Peyer's patch (tissue), 4 donors: ENCODE measurements around the gene ZNF462.

Source experiments
- CTCF ChIP-seq, 6 experiments: fragments of 450-650 bp in 4 of 6; fragments of 200-600 bp in 2 of 6; sonication (generic) in 1 of 6; IDR thresholded peaks; one replicate each; pipeline ENCODE4 v1.5.1; 2017 to 2019; ENCODE audit warnings: antibody characterized with exemption in 6 of 6, mild to moderate bottlenecking in 3 of 6, moderate library complexity in 1 of 6
- POLR2A ChIP-seq, 2 donors: fragments of 450-650 bp; IDR thresholded peaks; one replicate each; pipeline ENCODE4 v1.5.1; 2017; ENCODE audit warnings: antibody characterized with exemption in 2 of 2, mild to moderate bottlenecking in 2 of 2, moderate library complexity in 2 of 2

GRCh38 chr9:107051392-107051791 is 188.4 kb downstream of the ZNF462 start:
- TF ChIP-seq POLR2A (IDR thresholded peaks at IDR 0.05) (no peak), CTCF (IDR thresholded peaks at IDR 0.05) (no peak)
